WTC11 (cell line): ENCODE results near the gene TTC28. TPM values are rescaled to one million over a fixed set of nuclear protein-coding genes. Genes with fewer than 3 reads are reported as not detected.

ENCODE experiments used
- ATAC-seq: fragments of 200-7000 bp; cut with Tn5 transposase; 2 replicates; pipeline ENCODE4 v1.10.0; 2021; ENCODE audit warnings: mild to moderate bottlenecking, moderate library complexity
- CTCF ChIA-PET: fragments of 300-600 bp; sonication (Branson Sonifier 250); formaldehyde crosslinking; loops from one replicate; lab custom pipeline; 2021; ENCODE audit warnings: antibody characterized with exemption; lab: Charles Lee
- POLR2A ChIA-PET: fragments of 350-600 bp; sonication (Branson Sonifier 250); formaldehyde crosslinking; loops from one replicate; lab custom pipeline; 2021; ENCODE audit warnings: antibody characterized with exemption; lab: Charles Lee
- DNase-seq: peaks from one replicate; pipeline ENCODE4 v3.0.0; 2021; ENCODE audit warnings: low spot score
- H3K27ac Mint-ChIP-seq: 2 replicates; pipeline ENCODE4 v1.8.0; 2021; ENCODE audit warnings: mixed read lengths
- H3K27me3 Mint-ChIP-seq: 2 replicates; pipeline ENCODE4 v1.8.0; 2021; ENCODE audit warnings: low read depth, mild to moderate bottlenecking, moderate library complexity, mixed read lengths
- H3K36me3 Mint-ChIP-seq: 2 replicates; pipeline ENCODE4 v1.8.0; 2021; ENCODE audit warnings: mixed read lengths
- H3K4me1 Mint-ChIP-seq: 2 replicates; pipeline ENCODE4 v1.8.0; 2022; ENCODE audit warnings: mixed read lengths
- H3K4me3 Mint-ChIP-seq: 2 replicates; pipeline ENCODE4 v1.8.0; 2021; ENCODE audit warnings: mild to moderate bottlenecking, moderate library complexity, mixed read lengths
- H3K9me3 Mint-ChIP-seq: 2 replicates; pipeline ENCODE4 v1.8.0; 2021; ENCODE audit warnings: mixed read lengths
- ATF2 ChIP-seq: sonication (generic); formaldehyde crosslinking; IDR thresholded peaks from 2 replicates; pipeline ENCODE4 v1.8.1; 2022; ENCODE audit warnings: low read depth, missing genetic modification reagents, borderline replicate concordance
- E2F5 ChIP-seq: sonication (generic); formaldehyde crosslinking; IDR thresholded peaks from 2 replicates; pipeline ENCODE4 v1.8.1; 2022; ENCODE audit warnings: mild to moderate bottlenecking, moderate library complexity, missing genetic modification reagents
- FOXJ3 ChIP-seq: sonication (generic); formaldehyde crosslinking; IDR thresholded peaks from 2 replicates; pipeline ENCODE4 v1.9.0; 2021; ENCODE audit warnings: missing genetic modification reagents, mild to moderate bottlenecking, borderline replicate concordance
- GABPB1 ChIP-seq: sonication (generic); formaldehyde crosslinking; IDR thresholded peaks from 2 replicates; pipeline ENCODE4 v1.8.1; 2023; ENCODE audit warnings: mild to moderate bottlenecking, missing genetic modification reagents
- HMGA2 ChIP-seq: fragments of 250-450 bp; sonication (Bioruptor Pico); IDR thresholded peaks from 2 replicates; pipeline ENCODE4 v1.4.0; 2021; ENCODE audit warnings: mild to moderate bottlenecking, moderate library complexity
- JAZF1 ChIP-seq: fragments of 250-450 bp; sonication (Bioruptor Pico); IDR thresholded peaks from 2 replicates; pipeline ENCODE4 v1.9.0; 2021; ENCODE audit warnings: moderate library complexity, mild to moderate bottlenecking, inconsistent platforms
- KAT7 ChIP-seq: sonication (generic); formaldehyde crosslinking; IDR thresholded peaks from 2 replicates; pipeline ENCODE4 v1.8.1; 2023; ENCODE audit warnings: missing genetic modification reagents, mild to moderate bottlenecking, borderline replicate concordance
- MLX ChIP-seq: sonication (generic); formaldehyde crosslinking; IDR thresholded peaks from 2 replicates; pipeline ENCODE4 v1.8.1; 2023; ENCODE audit warnings: mild to moderate bottlenecking, missing genetic modification reagents, moderate library complexity
- NFATC4 ChIP-seq: fragments of 250-450 bp; sonication (Bioruptor Pico); IDR thresholded peaks from 2 replicates; pipeline ENCODE4 v1.9.0; 2021; ENCODE audit warnings: mild to moderate bottlenecking
- NFE2L1 ChIP-seq: sonication (generic); formaldehyde crosslinking; IDR thresholded peaks from 2 replicates; pipeline ENCODE4 v1.8.1; 2023; ENCODE audit warnings: missing genetic modification reagents
- NFYB ChIP-seq: sonication (generic); formaldehyde crosslinking; conservative IDR thresholded peaks from 2 replicates; pipeline ENCODE4 v1.8.0; 2022; ENCODE audit warnings: low read depth, missing genetic modification reagents
- NR1H2 ChIP-seq: sonication (generic); formaldehyde crosslinking; IDR thresholded peaks from 2 replicates; pipeline ENCODE4 v1.9.0; 2021; ENCODE audit warnings: mild to moderate bottlenecking, moderate library complexity, missing genetic modification reagents
- RELA ChIP-seq: sonication (generic); formaldehyde crosslinking; IDR thresholded peaks from 2 replicates; pipeline ENCODE4 v1.8.1; 2022; ENCODE audit warnings: missing genetic modification reagents, mild to moderate bottlenecking, borderline replicate concordance
- SMAD3 ChIP-seq: sonication (generic); formaldehyde crosslinking; IDR thresholded peaks from 2 replicates; pipeline ENCODE4 v1.8.0; 2022; ENCODE audit warnings: missing genetic modification reagents, mild to moderate bottlenecking, borderline replicate concordance
- SMAD4 ChIP-seq: sonication (generic); formaldehyde crosslinking; IDR thresholded peaks from 2 replicates; pipeline ENCODE4 v1.8.0; 2022; ENCODE audit warnings: mild to moderate bottlenecking, missing genetic modification reagents
- ZBTB21 ChIP-seq: sonication (generic); formaldehyde crosslinking; IDR thresholded peaks from 2 replicates; pipeline ENCODE4 v1.8.1; 2023; ENCODE audit warnings: mild to moderate bottlenecking, missing genetic modification reagents, borderline replicate concordance
- ZNF671 ChIP-seq: fragments of 250-450 bp; sonication (Bioruptor Pico); IDR thresholded peaks from 2 replicates; pipeline ENCODE4 v1.8.0; 2021; ENCODE audit warnings: mild to moderate bottlenecking
- total RNA-seq: library from RNA; stranded (reverse); gene quantifications from 3 replicates; pipeline ENCODE4 v1.2.3, GENCODE V29; 2021
- TF ChIP-seq, protein P1 (sequence below): fragments of 200-600 bp; IDR thresholded peaks from 2 replicates; pipeline ENCODE4 v1.8.0; 2022; ENCODE audit warnings: antibody characterized with exemption
- TF ChIP-seq, protein P2 (sequence below): sonication (generic); formaldehyde crosslinking; IDR thresholded peaks from 2 replicates; pipeline ENCODE4 v1.8.1; 2022; ENCODE audit warnings: missing genetic modification reagents, borderline replicate concordance
- TF ChIP-seq, protein P3 (sequence below): sonication (generic); formaldehyde crosslinking; IDR thresholded peaks from 2 replicates; pipeline ENCODE4 v1.8.1; 2022; ENCODE audit warnings: mild to moderate bottlenecking, missing genetic modification reagents, moderate library complexity, borderline replicate concordance

Gene TTC28
- total RNA-seq, 1 experiment from 2014 or later, result 13.0 TPM

GRCh38 chr22:28728002-28728401, 48.4 kb upstream of the TTC28 start:
- no peak overlapping the region for H3K4me3 Mint-ChIP-seq
- ATAC-seq, result no peak
- peaks cover 8% of the 10 kb centered on the region for H3K4me1 Mint-ChIP-seq
- ChIA-PET CTCF (no interaction called here), POLR2A (no interaction called here)
- DNase-seq, result no peak
- no peak overlapping the region for H3K27ac Mint-ChIP-seq
- peaks cover 75% of the 10 kb centered on the region for H3K36me3 Mint-ChIP-seq
- TF ChIP-seq, protein P1, sequence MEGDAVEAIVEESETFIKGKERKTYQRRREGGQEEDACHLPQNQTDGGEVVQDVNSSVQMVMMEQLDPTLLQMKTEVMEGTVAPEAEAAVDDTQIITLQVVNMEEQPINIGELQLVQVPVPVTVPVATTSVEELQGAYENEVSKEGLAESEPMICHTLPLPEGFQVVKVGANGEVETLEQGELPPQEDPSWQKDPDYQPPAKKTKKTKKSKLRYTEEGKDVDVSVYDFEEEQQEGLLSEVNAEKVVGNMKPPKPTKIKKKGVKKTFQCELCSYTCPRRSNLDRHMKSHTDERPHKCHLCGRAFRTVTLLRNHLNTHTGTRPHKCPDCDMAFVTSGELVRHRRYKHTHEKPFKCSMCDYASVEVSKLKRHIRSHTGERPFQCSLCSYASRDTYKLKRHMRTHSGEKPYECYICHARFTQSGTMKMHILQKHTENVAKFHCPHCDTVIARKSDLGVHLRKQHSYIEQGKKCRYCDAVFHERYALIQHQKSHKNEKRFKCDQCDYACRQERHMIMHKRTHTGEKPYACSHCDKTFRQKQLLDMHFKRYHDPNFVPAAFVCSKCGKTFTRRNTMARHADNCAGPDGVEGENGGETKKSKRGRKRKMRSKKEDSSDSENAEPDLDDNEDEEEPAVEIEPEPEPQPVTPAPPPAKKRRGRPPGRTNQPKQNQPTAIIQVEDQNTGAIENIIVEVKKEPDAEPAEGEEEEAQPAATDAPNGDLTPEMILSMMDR, result no peak
- TF ChIP-seq RELA, result no peak
- TF ChIP-seq JAZF1, result no peak
- no peaks in the 10 kb centered on the region for H3K9me3 Mint-ChIP-seq
- H3K27me3 Mint-ChIP-seq, result no peaks in the 10 kb centered on the region

DNA sequence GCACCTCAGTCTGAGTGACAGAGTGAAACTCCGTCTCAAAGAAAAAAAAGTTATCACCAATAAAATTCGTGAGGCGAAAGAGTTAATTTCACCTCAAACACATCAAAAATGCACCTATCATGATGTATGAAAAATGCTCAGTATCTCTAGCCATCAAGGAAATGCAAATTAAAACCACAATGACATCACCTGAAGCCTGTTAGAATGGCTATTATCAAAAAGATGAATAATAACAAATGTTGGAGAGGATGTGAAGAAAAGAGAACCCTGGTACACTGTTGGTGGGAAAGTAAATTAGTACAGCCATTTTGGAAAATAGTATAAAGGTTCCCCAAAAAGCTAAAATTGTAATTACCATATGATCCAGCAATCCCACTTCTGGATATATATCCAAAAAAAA, 38.4 kb upstream of the TTC28 start:
- H3K27me3 Mint-ChIP-seq, result no peaks in the 10 kb centered on the region
- no peaks in the 10 kb centered on the region for H3K4me1 Mint-ChIP-seq
- no peak for ATAC-seq
- peak overlapping the region; percentile 57; the same call in 1 of the 2 replicates for H3K27ac Mint-ChIP-seq
- TF ChIP-seq ZNF671 (CRISPR knock-in tag) (no peak), ATF2 (CRISPR knock-in tag) (no peak), HMGA2 (CRISPR knock-in tag) (no peak), ZBTB21 (CRISPR knock-in tag) (no peak), NFYB (CRISPR knock-in tag) (no peak), NFE2L1 (CRISPR knock-in tag) (no peak), GABPB1 (CRISPR knock-in tag) (no peak), FOXJ3 (CRISPR knock-in tag) (no peak), NR1H2 (CRISPR knock-in tag) (no peak), KAT7 (CRISPR knock-in tag) (no peak), MLX (no peak), E2F5 (CRISPR knock-in tag) (no peak), RELA (no peak), SMAD4 (CRISPR knock-in tag) (no peak), SMAD3 (no peak), NFATC4 (CRISPR knock-in tag) (no peak)
- TF ChIP-seq, protein P2, sequence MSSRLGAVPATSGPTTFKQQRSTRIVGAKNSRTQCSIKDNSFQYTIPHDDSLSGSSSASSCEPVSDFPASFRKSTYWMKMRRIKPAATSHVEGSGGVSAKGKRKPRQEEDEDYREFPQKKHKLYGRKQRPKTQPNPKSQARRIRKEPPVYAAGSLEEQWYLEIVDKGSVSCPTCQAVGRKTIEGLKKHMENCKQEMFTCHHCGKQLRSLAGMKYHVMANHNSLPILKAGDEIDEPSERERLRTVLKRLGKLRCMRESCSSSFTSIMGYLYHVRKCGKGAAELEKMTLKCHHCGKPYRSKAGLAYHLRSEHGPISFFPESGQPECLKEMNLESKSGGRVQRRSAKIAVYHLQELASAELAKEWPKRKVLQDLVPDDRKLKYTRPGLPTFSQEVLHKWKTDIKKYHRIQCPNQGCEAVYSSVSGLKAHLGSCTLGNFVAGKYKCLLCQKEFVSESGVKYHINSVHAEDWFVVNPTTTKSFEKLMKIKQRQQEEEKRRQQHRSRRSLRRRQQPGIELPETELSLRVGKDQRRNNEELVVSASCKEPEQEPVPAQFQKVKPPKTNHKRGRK (CRISPR knock-in tag), result no peak
- TF ChIP-seq, protein P3, sequence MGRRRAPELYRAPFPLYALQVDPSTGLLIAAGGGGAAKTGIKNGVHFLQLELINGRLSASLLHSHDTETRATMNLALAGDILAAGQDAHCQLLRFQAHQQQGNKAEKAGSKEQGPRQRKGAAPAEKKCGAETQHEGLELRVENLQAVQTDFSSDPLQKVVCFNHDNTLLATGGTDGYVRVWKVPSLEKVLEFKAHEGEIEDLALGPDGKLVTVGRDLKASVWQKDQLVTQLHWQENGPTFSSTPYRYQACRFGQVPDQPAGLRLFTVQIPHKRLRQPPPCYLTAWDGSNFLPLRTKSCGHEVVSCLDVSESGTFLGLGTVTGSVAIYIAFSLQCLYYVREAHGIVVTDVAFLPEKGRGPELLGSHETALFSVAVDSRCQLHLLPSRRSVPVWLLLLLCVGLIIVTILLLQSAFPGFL (CRISPR knock-in tag), result no peak
- DNase-seq, result no peak
- ChIA-PET CTCF (no interaction called here), POLR2A (no interaction called here)
- H3K9me3 Mint-ChIP-seq, result peaks cover 4% of the 10 kb centered on the region; the same call in 1 of the 2 replicates
- H3K4me3 Mint-ChIP-seq, result no peak overlapping the region
- H3K36me3 Mint-ChIP-seq, result peaks cover 55% of the 10 kb centered on the region
